Measurements from ENCODE around the gene RBFOX2. TPM values are rescaled to one million over a fixed set of nuclear protein-coding genes. Genes with fewer than 3 reads are reported as not detected.

The RBFOX2 gene
- total and polyA plus RNA-seq, 2 donors (not counting 1 experiment from before 2014, with no cell fraction given), result not detected

DNA sequence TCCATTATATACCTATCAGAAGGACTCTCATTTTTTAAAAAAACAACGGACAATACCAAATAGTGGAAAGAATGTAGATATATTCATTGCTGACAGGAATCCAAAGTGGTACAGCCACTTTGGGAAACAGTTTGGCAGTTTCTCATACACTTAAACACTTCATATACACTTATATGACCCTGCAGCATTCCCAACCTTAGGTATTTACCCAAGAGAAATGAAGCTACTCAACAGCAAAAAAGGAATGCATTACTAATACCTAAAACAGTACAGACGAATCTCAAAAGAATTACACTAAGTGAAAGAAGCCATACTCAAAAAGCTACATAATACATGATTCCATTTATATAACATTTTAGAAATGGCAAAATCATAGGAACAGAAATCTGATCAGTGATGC is 51.5 kb downstream of the RBFOX2 start:
- no peak overlapping the region for H3K4me2 ChIP-seq (replicated peaks; ENCODE audit: low read depth, low read length, poor library complexity, severe bottlenecking)
- H3K4me1 Mint-ChIP-seq, result no peaks in the 10 kb centered on the region
- H3K27ac Mint-ChIP-seq, result no peak overlapping the region
- no CpG with 5 or more reads among the region's 2 CpGs for WGBS (ENCODE audit: insufficient coverage)
- H3K79me2 ChIP-seq (ENCODE audit: control insufficient read depth, insufficient read depth, low read length), result no peaks in the 10 kb centered on the region
- no peaks in the 10 kb centered on the region for H3K27me3 ChIP-seq (replicated peaks in 1 of 4; ENCODE audit: control extremely low read depth in 1 of 4, control insufficient read depth in 3 of 4, insufficient read depth in 4 of 4, low read length in 3 of 4)
- no peaks in the 10 kb centered on the region for H3K36me3 ChIP-seq (replicated peaks in 1 of 2; ENCODE audit: control extremely low read depth in 1 of 2, control insufficient read depth in 1 of 2, extremely low read depth in 1 of 2, insufficient read depth in 2 of 2, low read length in 1 of 2)
- H3K4me1 ChIP-seq (ENCODE audit: control insufficient read depth in 2 of 2, insufficient read depth in 2 of 2, low read length in 2 of 2), result no peaks in the 10 kb centered on the region
- no peak overlapping the region for H3K27ac ChIP-seq (ENCODE audit: low read length in 2 of 2)
- H3K9me3 Mint-ChIP-seq (ENCODE audit: insufficient read depth), result no peaks in the 10 kb centered on the region
- no peak overlapping the region for H3K4me3 ChIP-seq (ENCODE audit: control extremely low read depth in 1 of 5, extremely low read depth in 1 of 5, insufficient read depth in 1 of 5, low read depth in 2 of 5, low read length in 4 of 5)
- no peaks in the 10 kb centered on the region for H4K20me1 ChIP-seq (ENCODE audit: control insufficient read depth, insufficient read depth, low read length, poor library complexity, severe bottlenecking)
- CTCF ChIA-PET, result no interaction called here
- H3K4me3 Mint-ChIP-seq, result no peak overlapping the region
- H3K9me3 ChIP-seq (ENCODE audit: control extremely low read depth in 1 of 3, control insufficient read depth in 2 of 3, insufficient read depth in 1 of 3, low read length in 2 of 3), result no peaks in the 10 kb centered on the region
- no peak overlapping the region for H3K9ac ChIP-seq (ENCODE audit: low read length)
- ATAC-seq (ENCODE audit: low read depth), result no peak
- TF ChIP-seq EZH2 (IDR thresholded peaks at IDR 0.05; ENCODE audit: borderline replicate concordance, insufficient read depth, low read depth, low read length, poor library complexity, severe bottlenecking), result no peak
- TF ChIP-seq, protein P1, sequence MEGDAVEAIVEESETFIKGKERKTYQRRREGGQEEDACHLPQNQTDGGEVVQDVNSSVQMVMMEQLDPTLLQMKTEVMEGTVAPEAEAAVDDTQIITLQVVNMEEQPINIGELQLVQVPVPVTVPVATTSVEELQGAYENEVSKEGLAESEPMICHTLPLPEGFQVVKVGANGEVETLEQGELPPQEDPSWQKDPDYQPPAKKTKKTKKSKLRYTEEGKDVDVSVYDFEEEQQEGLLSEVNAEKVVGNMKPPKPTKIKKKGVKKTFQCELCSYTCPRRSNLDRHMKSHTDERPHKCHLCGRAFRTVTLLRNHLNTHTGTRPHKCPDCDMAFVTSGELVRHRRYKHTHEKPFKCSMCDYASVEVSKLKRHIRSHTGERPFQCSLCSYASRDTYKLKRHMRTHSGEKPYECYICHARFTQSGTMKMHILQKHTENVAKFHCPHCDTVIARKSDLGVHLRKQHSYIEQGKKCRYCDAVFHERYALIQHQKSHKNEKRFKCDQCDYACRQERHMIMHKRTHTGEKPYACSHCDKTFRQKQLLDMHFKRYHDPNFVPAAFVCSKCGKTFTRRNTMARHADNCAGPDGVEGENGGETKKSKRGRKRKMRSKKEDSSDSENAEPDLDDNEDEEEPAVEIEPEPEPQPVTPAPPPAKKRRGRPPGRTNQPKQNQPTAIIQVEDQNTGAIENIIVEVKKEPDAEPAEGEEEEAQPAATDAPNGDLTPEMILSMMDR (IDR thresholded peaks at IDR 0.05), result no peak
- intact Hi-C loops (cut with micrococcal nuclease), result no loop called here
- peaks cover 39% of the 10 kb centered on the region for H3K27me3 Mint-ChIP-seq
- no peak for DNase-seq
- no peak overlapping the region for H2AFZ ChIP-seq (ENCODE audit: insufficient read depth, low read depth, low read length, poor library complexity, severe bottlenecking)
- POLR2A ChIA-PET, result no interaction called here

DNA sequence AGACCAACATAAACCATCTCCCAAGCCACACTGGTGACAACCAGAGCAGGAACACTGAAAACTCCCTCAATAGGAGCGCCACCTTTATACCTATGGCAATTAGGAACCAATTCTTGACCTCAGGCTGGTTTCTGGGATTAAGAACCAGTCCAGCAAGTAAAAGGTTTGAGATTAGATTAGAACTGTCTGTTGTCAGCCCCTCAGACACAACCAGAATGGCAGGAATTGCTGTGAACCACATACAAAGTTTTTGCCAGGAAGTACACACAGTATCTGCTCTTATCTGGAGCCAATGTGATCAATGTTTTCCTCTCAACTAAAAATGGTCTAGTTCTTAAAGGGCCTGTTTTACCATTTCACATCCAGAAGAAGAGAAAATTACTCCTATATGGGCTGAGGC is 55.2 kb downstream of the RBFOX2 start:
- H3K4me3 ChIP-seq (ENCODE audit: control extremely low read depth in 1 of 5, extremely low read depth in 1 of 5, insufficient read depth in 1 of 5, low read depth in 2 of 5, low read length in 4 of 5), result no peak overlapping the region
- peaks cover 2% of the 10 kb centered on the region for H3K4me1 Mint-ChIP-seq
- H3K9me3 ChIP-seq (ENCODE audit: control extremely low read depth in 1 of 3, control insufficient read depth in 2 of 3, insufficient read depth in 1 of 3, low read length in 2 of 3), result no peaks in the 10 kb centered on the region
- DNase-seq (no peak), ATAC-seq (ENCODE audit: low read depth) (no peak)
- peaks cover 27% of the 10 kb centered on the region for H3K27me3 Mint-ChIP-seq
- no peak for TF ChIP-seq EZH2 (IDR thresholded peaks at IDR 0.05; ENCODE audit: borderline replicate concordance, insufficient read depth, low read depth, low read length, poor library complexity, severe bottlenecking)
- TF ChIP-seq, protein P1 (IDR thresholded peaks at IDR 0.05), result no peak
- H3K36me3 ChIP-seq (replicated peaks in 1 of 2; ENCODE audit: control extremely low read depth in 1 of 2, control insufficient read depth in 1 of 2, extremely low read depth in 1 of 2, insufficient read depth in 2 of 2, low read length in 1 of 2), result no peaks in the 10 kb centered on the region
- no peak overlapping the region for H3K4me3 Mint-ChIP-seq
- no peak overlapping the region for H3K4me2 ChIP-seq (replicated peaks; ENCODE audit: low read depth, low read length, poor library complexity, severe bottlenecking)
- H3K4me1 ChIP-seq (ENCODE audit: control insufficient read depth in 2 of 2, insufficient read depth in 2 of 2, low read length in 2 of 2), result no peaks in the 10 kb centered on the region
- H3K27ac ChIP-seq (ENCODE audit: low read length in 2 of 2), result no peak overlapping the region
- no peak overlapping the region for H3K27ac Mint-ChIP-seq
- POLR2A ChIA-PET, result no interaction called here
- intact Hi-C loops (cut with micrococcal nuclease), result no loop called here
- no peaks in the 10 kb centered on the region for H4K20me1 ChIP-seq (ENCODE audit: control insufficient read depth, insufficient read depth, low read length, poor library complexity, severe bottlenecking)
- CTCF ChIA-PET, result no interaction called here
- no peak overlapping the region for H2AFZ ChIP-seq (ENCODE audit: insufficient read depth, low read depth, low read length, poor library complexity, severe bottlenecking)
- H3K9me3 Mint-ChIP-seq (ENCODE audit: insufficient read depth), result no peaks in the 10 kb centered on the region
- peaks cover 0 to 3% (median 0%) of the 10 kb centered on the region in 4 experiments for H3K27me3 ChIP-seq (replicated peaks in 1 of 4; ENCODE audit: control extremely low read depth in 1 of 4, control insufficient read depth in 3 of 4, insufficient read depth in 4 of 4, low read length in 3 of 4)
- H3K79me2 ChIP-seq (ENCODE audit: control insufficient read depth, insufficient read depth, low read length), result no peaks in the 10 kb centered on the region
- no peak overlapping the region for H3K9ac ChIP-seq (ENCODE audit: low read length)
- WGBS (ENCODE audit: insufficient coverage), result no CpG with 5 or more reads among the region's 1 CpG

Measured in B cell (primary cell).